K562 (cell line): ENCODE results near the gene NUF2. TPM values are rescaled to one million over a fixed set of nuclear protein-coding genes. Genes with fewer than 3 reads are reported as not detected.
A peak's percentile ranks its signal among the peaks of the same experiment; 100 is the strongest.

Source experiments
- ARNT ChIP-seq, 2 experiments: fragments of 450-650 bp; IDR thresholded peaks; 2 replicates each; pipeline ENCODE4 v1.6.1; 2016; ENCODE audit warnings: mild to moderate bottlenecking in 1 of 2
- BCOR ChIP-seq: fragments of 450-650 bp; IDR thresholded peaks from 2 replicates; pipeline ENCODE4 v1.6.1; 2016
- BMI1 ChIP-seq: fragments of 150-350 bp; IDR thresholded peaks from 2 replicates; pipeline ENCODE4 v1.6.1; 2014; ENCODE audit warnings: low read length
- DIDO1 ChIP-seq: fragments of 450-650 bp; IDR thresholded peaks from 2 replicates; pipeline ENCODE4 v1.6.1; 2016; ENCODE audit warnings: low read depth, missing biosample characterization, missing genetic modification characterization
- ELK3 ChIP-seq: fragments of 450-650 bp; formaldehyde crosslinking; IDR thresholded peaks from 2 replicates; pipeline ENCODE4 v1.4.0; 2020; ENCODE audit warnings: mild to moderate bottlenecking
- GABPB1 ChIP-seq: sonication (generic); formaldehyde crosslinking; IDR thresholded peaks from 2 replicates; pipeline ENCODE4 v1.8.0; 2022; ENCODE audit warnings: mild to moderate bottlenecking, missing genetic modification reagents
- MAZ ChIP-seq, 2 experiments: fragments of 450-650 bp in 1 of 2; sonication (generic) in 1 of 2; formaldehyde crosslinking; IDR thresholded peaks in 1 of 2; conservative IDR thresholded peaks in 1 of 2; 2 replicates each; pipeline versions ENCODE4 v1.4.0 to v1.5.0; 2020; ENCODE audit warnings: mild to moderate bottlenecking in 1 of 2, missing genetic modification reagents in 1 of 2
- MYNN ChIP-seq, 2 experiments: sonication (generic); formaldehyde crosslinking in 1 of 2; IDR thresholded peaks; 2 replicates each; pipeline versions ENCODE4 v1.5.0 to v1.6.1; 2016 to 2020; ENCODE audit warnings: antibody characterized with exemption in 1 of 2, missing genetic modification reagents in 1 of 2
- NR2C1 ChIP-seq, 2 experiments: fragments of 450-650 bp; IDR thresholded peaks; 2 replicates each; pipeline ENCODE4 v1.6.1; 2017; ENCODE audit warnings: mild to moderate bottlenecking in 2 of 2, antibody characterized with exemption in 1 of 2, inconsistent platforms in 1 of 2, missing compliant biosample characterization in 1 of 2, missing genetic modification characterization in 1 of 2
- NR3C1 ChIP-seq: sonication (generic); formaldehyde crosslinking; IDR thresholded peaks from 2 replicates; pipeline ENCODE4 v1.8.1; 2022; ENCODE audit warnings: missing genetic modification reagents
- OTX1 ChIP-seq: fragments of 450-650 bp; formaldehyde crosslinking; IDR thresholded peaks from 2 replicates; pipeline ENCODE4 v1.4.0; 2022; ENCODE audit warnings: mild to moderate bottlenecking
- PCBP2 ChIP-seq: fragments of 200-400 bp; formaldehyde crosslinking; IDR thresholded peaks from 2 replicates; pipeline ENCODE4 v1.6.1; 2018; ENCODE audit warnings: low read length, low read depth, mild to moderate bottlenecking, moderate library complexity; ENCODE audit not compliant: poor library complexity, severe bottlenecking
- POLR2H ChIP-seq: IDR thresholded peaks from 2 replicates; pipeline ENCODE4 v1.6.1; 2016; ENCODE audit warnings: missing genetic modification characterization, low read depth, mild to moderate bottlenecking, control low read depth, missing compliant biosample characterization, moderate library complexity
- POLR3A ChIP-seq: IDR thresholded peaks from 2 replicates; pipeline ENCODE4 v1.6.1; 2011; ENCODE audit warnings: borderline replicate concordance, mild to moderate bottlenecking, moderate library complexity; ENCODE audit not compliant: insufficient read length, insufficient read depth; ENCODE audit errors: extremely low read depth
- RBM39 ChIP-seq: fragments of 200-400 bp; formaldehyde crosslinking; optimal IDR thresholded peaks from 2 replicates; pipeline ENCODE3; 2018; ENCODE audit warnings: low read depth, low read length
- SMARCC2 ChIP-seq: fragments of 450-650 bp; IDR thresholded peaks from 2 replicates; pipeline ENCODE4 v1.6.1; 2017; ENCODE audit warnings: antibody characterized with exemption, moderate library complexity, mild to moderate bottlenecking, low read depth
- SP1 ChIP-seq: sonication (generic); formaldehyde crosslinking; IDR thresholded peaks from 2 replicates; pipeline ENCODE4 v1.8.1; 2022; ENCODE audit warnings: mild to moderate bottlenecking, missing genetic modification reagents
- TCF3 ChIP-seq: sonication (generic); formaldehyde crosslinking; IDR thresholded peaks from 2 replicates; pipeline ENCODE4 v1.4.0; 2020; ENCODE audit warnings: mild to moderate bottlenecking, missing genetic modification reagents
- ZBTB43 ChIP-seq: sonication (generic); formaldehyde crosslinking; IDR thresholded peaks from 2 replicates; pipeline ENCODE4 v1.8.0; 2023; ENCODE audit warnings: mild to moderate bottlenecking, missing genetic modification reagents
- ZC3H4 ChIP-seq: sonication (generic); formaldehyde crosslinking; IDR thresholded peaks from 2 replicates; pipeline ENCODE4 v1.9.0; 2021; ENCODE audit warnings: missing genetic modification reagents, borderline replicate concordance
- ZNF354B ChIP-seq: fragments of 250-450 bp; sonication (Bioruptor Pico); IDR thresholded peaks from 2 replicates; pipeline ENCODE4 v1.4.0; 2020
- ZNF445 ChIP-seq: fragments of 250-450 bp; sonication (Bioruptor Pico); IDR thresholded peaks from 2 replicates; pipeline ENCODE4 v1.4.0; 2020; ENCODE audit warnings: low read depth, mild to moderate bottlenecking, moderate library complexity
- ZNF830 ChIP-seq: fragments of 250-450 bp; sonication (Bioruptor Pico); IDR thresholded peaks from 2 replicates; pipeline ENCODE4 v1.5.0; 2021; ENCODE audit warnings: mild to moderate bottlenecking
- polyA plus RNA-seq, 8 experiments: library from polyadenylated mRNA; depleted of rRNA in 4 of 8; stranded (reverse) in 5 of 8; unstranded in 3 of 8; fragments of >200 nt; fragmentation: Nextera tagmentation in 2 of 8; fragmentation: Illumina TruSeq in 1 of 8; extraction: Ambion mirVana in 2 of 8; extraction: Trizol in 1 of 8; gene quantifications; 2 replicates each; pipeline versions ENCODE4 v1.2.1 to v1.2.3, GENCODE V29; 2011 to 2014; ENCODE audit warnings: inconsistent platforms in 1 of 8, missing spikeins in 1 of 8
- total RNA-seq, 7 experiments: library from RNA; depleted of rRNA in 6 of 7; stranded (reverse); fragments of >200 nt in 6 of 7; fragmentation: Illumina TruSeq in 2 of 7; extraction: Trizol in 2 of 7; gene quantifications; 2 replicates each; pipeline versions ENCODE4 v1.2.1 to v1.2.3, GENCODE V29; 2011 to 2021; ENCODE audit warnings: low replicate concordance in 1 of 7
- TF ChIP-seq, protein P1 (sequence below): fragments of 450-650 bp; IDR thresholded peaks from 2 replicates; pipeline ENCODE4 v1.6.1; 2018; ENCODE audit warnings: mild to moderate bottlenecking, low read depth; ENCODE audit not compliant: partially characterized antibody

The NUF2 gene
- total and polyA plus RNA-seq, 9 of the 15 experiments (the other 6 are each of a cell fraction or from before 2014, with no cell fraction given) = 42.5 to 90.0 (median 60.3) TPM

DNA sequence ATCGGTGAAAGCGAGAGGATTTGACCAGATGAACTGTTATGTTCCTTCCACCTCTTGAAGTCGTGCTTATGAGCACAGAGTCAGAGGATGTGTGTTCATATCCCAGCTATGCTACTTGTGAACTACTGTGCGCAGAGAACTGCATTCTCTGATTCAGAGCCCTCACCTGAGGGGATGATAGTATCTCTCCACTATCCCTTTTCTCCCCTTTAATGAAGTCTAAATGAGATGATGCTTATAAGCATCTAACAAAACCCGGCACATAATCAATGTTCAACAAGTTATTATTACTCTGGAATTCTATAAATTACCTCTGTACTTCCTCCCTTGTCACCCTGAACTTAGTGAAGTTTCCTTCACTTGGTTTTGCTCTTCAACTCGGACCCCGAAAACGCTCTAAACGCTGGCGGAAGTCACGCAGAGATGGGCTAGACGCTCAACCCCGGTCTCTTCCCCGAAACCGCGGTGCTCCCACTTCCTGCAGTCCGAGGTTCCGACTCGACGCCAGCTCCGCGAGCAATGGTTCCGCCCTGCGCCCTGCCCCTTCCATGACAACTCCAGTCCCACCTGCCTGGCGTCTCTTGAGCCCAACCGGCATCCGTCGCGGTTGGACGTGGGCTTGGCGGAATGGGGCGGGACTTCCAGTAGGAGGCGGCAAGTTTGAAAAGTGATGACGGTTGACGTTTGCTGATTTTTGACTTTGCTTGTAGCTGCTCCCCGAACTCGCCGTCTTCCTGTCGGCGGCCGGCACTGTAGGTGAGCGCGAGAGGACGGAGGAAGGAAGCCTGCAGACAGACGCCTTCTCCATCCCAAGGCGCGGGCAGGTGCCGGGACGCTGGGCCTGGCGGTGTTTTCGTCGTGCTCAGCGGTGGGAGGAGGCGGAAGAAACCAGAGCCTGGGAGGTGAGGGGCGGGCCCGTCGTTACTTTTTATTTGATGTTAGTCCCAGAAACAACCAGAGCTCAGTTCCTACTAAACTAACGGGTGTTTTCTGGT lies at the start of gene NUF2 (continued):
- TF ChIP-seq, protein P1, sequence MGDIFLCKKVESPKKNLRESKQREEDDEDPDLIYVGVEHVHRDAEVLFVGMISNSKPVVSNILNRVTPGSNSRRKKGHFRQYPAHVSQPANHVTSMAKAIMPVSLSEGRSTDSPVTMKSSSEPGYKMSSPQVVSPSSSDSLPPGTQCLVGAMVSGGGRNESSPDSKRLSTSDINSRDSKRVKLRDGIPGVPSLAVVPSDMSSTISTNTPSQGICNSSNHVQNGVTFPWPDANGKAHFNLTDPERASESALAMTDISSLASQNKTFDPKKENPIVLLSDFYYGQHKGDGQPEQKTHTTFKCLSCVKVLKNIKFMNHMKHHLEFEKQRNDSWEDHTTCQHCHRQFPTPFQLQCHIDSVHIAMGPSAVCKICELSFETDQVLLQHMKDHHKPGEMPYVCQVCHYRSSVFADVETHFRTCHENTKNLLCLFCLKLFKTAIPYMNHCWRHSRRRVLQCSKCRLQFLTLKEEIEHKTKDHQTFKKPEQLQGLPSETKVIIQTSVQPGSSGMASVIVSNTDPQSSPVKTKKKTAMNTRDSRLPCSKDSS = no peak
- no peak for TF ChIP-seq ZBTB43
- TF ChIP-seq BCOR = peak; percentile 67; the same call in 1 of the 2 replicates
- TF ChIP-seq GABPB1 = peak; percentile 100
- TF ChIP-seq NR3C1 (CRISPR knock-in tag) = no peak
- TF ChIP-seq BMI1 = peak; percentile 70
- TF ChIP-seq TCF3 = peak; percentile 60
- TF ChIP-seq ARNT (IDR thresholded peaks at IDR 0.05) = peak; percentile 92 to 93
- no peak for TF ChIP-seq PCBP2
- TF ChIP-seq ZNF445 = peak; percentile 80; the same call in 1 of the 2 replicates
- TF ChIP-seq NR2C1 (IDR thresholded peaks at IDR 0.05) = peak; percentile 80
- TF ChIP-seq NR2C1 (tag; IDR thresholded peaks at IDR 0.05) = peak; percentile 83
- TF ChIP-seq MYNN (IDR thresholded peaks at IDR 0.05) = peak; percentile 88
- TF ChIP-seq MYNN (CRISPR knock-in tag; IDR thresholded peaks at IDR 0.05) = no peak
- peak; percentile 95 to 98 for TF ChIP-seq MAZ (CRISPR knock-in tag; conservative IDR thresholded peaks at IDR 0.05 in 1 of 2, IDR thresholded peaks at IDR 0.05 in 1 of 2)
- TF ChIP-seq POLR3A = peak; percentile 32
- peak; percentile 100 for TF ChIP-seq SP1
- TF ChIP-seq ZNF830 (CRISPR knock-in tag) = 0 out of 2 replicates have a peak, but pooled peaks have one; percentile 81
- no peak for TF ChIP-seq SMARCC2
- peak; percentile 96 for TF ChIP-seq OTX1
- TF ChIP-seq ZNF354B (CRISPR knock-in tag) = 0 out of 2 replicates have a peak, but pooled peaks have one; percentile 42
- TF ChIP-seq POLR2H (tag) = peak; percentile 85
- peak; percentile 100 for TF ChIP-seq DIDO1 (tag)
- TF ChIP-seq ZC3H4 (CRISPR knock-in tag) = no peak
- TF ChIP-seq ELK3 (CRISPR knock-in tag) = 0 out of 2 replicates have a peak, but pooled peaks have one; percentile 48
- no peak for TF ChIP-seq RBM39
